ENCODE results near the gene HIC2.
"Not testable (repeated sequence)": the region's sequence is repeated elsewhere in the genome, so short reads cannot be mapped to it uniquely, and the experiment has no call there.

Gene HIC2, protein sequence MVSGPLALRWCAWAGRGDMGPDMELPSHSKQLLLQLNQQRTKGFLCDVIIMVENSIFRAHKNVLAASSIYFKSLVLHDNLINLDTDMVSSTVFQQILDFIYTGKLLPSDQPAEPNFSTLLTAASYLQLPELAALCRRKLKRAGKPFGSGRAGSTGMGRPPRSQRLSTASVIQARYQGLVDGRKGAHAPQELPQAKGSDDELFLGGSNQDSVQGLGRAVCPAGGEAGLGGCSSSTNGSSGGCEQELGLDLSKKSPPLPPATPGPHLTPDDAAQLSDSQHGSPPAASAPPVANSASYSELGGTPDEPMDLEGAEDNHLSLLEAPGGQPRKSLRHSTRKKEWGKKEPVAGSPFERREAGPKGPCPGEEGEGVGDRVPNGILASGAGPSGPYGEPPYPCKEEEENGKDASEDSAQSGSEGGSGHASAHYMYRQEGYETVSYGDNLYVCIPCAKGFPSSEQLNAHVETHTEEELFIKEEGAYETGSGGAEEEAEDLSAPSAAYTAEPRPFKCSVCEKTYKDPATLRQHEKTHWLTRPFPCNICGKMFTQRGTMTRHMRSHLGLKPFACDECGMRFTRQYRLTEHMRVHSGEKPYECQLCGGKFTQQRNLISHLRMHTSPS

DNA sequence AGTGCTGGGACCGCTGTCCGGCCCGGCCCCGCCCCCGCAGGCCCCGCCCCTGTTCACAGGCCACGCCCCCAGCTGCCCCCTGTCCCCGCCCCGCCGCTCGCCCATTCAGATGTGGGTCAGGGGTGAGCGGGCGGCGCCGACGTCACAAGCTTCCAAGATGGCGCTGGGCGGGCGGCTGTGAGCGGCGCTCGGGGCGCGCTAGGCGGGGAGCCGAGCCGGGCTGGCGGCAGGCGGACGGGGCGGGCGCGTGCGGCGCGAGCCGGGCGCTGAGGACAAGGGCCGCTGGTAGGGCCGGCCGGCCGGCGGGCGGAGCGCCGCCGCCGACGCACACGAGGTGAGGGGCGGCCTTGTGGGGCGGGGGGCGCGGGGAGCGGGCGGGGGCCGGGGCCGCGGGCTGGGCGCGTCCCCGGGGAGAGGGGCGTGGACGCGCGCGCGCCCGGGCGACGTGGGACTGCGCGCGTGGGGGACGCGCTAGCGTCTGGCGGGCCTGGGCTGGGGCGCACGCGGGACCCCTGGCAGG, at the start of gene HIC2:
HIC2 (plus strand) TSS at position 145 of the 520 bp plus-strand sequence. CDS start 25,461 bp downstream, outside the sequence.
- DNase-seq (ENCODE audit: low read depth): not testable (repeated sequence)

DNA sequence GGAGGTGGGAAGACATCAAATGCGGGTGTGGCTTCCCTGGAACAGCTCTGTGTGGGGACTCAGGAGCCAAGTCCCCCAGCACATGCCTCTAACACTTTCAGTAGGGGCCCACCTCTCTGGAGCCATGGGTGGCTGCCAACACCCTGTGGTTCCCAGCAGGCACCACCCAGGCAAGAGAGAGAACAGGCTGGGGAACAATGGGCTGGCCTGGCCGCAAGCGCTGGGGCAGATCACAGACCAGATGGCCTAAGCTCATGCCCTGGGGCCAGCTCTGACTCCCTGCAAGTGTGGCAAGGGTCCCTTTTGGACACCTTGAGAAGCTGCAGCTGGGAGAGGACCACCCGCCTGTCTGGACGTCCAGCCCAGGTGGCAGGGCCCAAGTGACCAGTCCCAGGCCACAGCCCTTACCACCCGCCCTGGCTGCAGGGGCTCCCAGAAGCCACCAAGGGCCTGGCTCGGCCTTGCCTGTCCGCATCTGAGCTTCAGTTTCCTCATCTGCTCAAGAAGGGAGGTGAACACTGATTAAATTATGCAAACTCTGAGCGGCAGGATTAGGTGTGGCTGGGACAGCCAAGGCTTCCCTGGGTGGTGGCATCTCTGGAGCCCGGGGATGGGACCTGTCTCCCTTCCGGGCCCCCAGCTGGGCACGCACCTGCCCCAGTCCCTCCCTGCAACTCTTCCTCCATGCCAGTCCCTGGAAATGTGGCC, 48.4 kb upstream of the HIC2 start:
- not testable (repeated sequence) for DNase-seq (ENCODE audit: low read depth)

DNA sequence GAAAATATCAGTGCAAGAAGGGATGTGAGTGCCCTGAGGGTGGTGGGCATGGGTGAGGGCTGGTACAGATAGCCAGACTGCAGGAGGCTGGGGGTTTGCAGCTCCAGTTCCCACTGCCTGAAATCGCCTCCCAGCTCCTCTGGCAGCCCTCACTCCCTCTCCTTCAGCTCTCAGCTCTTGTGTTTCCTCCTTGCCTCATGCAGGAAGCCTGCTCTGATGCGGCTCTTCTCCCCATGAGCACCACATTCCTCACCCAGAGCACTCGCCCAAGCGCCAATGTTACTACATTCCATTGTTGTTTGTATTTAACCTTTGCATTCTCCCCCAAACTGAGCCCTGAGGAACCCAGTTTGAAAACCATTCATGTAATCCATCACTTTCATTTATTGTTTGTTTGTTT, 41.3 kb upstream of the HIC2 start:
- not testable (repeated sequence) for DNase-seq (ENCODE audit: low read depth)

DNA sequence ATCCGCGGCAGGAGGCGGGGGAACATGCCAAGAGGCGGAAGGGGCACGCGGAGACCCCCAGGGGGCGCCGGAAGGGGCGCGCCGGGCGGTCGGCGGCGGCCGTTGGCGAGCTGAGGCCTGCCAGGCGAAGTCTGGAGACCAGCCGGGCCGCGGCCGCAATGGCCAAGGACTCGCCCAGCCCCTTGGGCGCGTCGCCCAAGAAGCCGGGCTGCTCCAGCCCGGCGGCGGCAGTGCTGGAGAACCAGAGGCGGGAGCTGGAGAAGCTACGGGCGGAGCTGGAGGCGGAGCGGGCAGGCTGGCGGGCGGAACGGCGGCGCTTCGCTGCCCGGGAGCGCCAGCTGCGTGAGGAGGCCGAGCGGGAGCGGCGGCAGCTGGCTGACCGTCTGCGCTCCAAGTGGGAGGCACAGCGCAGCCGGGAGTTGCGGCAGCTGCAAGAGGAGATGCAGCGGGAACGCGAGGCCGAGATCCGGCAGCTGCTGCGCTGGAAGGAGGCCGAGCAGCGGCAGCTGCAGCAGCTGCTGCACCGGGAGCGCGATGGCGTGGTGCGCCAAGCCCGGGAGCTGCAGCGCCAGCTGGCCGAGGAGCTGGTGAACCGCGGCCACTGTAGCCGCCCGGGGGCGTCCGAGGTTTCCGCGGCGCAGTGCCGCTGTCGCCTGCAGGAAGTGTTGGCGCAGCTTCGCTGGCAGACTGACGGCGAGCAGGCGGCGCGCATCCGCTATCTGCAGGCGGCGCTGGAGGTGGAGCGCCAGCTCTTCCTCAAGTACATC, 33.3 kb upstream of the HIC2 start, which contains the start of gene RIMBP3B:
RIMBP3B (plus strand) TSS at position 51 of the 767 bp plus-strand sequence; CDS start at position 159, 108 bp downstream.
- not testable (repeated sequence) for DNase-seq (ENCODE audit: low read depth)

DNA sequence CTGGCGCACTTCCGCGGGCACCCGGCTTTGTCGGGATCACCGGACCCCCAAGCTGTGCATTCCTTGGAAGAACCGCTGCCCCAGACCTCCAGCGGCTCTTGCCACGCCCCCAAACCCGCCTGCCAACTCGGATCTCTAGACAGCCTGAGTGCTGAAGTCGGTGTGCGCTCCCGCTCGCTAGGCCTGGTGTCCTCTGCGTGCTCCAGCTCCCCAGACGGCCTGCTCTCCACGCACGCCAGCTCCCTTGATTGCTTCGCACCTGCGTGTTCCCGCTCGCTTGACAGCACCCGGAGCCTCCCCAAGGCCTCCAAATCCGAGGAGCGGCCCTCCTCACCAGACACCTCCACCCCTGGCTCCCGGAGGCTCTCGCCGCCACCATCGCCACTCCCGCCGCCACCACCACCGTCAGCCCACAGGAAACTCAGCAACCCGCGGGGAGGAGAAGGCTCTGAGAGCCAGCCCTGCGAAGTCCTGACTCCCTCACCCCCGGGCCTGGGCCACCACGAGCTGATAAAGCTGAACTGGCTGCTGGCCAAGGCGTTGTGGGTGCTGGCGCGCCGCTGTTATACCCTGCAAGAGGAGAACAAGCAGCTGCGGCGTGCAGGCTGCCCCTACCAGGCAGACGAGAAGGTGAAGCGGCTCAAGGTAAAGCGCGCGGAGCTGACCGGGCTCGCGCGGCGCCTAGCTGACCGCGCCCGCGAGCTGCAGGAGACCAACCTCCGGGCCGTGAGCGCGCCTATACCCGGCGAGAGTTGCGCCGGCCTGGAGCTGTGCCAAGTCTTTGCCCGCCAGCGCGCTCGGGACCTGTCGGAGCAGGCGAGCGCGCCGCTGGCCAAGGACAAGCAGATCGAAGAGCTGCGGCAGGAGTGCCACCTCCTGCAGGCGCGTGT, 32.5 kb upstream of the HIC2 start:
- DNase-seq (ENCODE audit: low read depth): not testable (repeated sequence)

DNA sequence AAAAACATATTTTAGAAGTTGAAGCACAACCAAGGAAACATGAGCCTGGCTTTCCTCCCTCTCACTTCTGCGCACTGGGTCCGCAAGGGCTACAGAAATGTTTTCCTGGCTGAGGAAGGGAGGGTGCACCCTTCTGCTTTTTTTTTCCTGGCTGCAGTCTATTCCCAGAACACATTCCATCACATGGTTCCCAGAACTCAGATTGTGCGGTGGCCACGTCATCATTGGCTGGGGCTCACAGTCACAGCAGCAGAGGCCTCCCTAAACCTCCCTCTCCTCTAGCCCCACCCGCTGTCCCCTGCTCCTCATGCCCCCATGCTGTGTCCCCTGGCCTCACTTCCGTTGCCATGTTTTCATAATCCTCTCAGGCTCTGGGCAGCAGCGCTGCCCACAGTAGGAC, 27.7 kb upstream of the HIC2 start:
- DNase-seq (ENCODE audit: low read depth): not testable (repeated sequence)

DNA sequence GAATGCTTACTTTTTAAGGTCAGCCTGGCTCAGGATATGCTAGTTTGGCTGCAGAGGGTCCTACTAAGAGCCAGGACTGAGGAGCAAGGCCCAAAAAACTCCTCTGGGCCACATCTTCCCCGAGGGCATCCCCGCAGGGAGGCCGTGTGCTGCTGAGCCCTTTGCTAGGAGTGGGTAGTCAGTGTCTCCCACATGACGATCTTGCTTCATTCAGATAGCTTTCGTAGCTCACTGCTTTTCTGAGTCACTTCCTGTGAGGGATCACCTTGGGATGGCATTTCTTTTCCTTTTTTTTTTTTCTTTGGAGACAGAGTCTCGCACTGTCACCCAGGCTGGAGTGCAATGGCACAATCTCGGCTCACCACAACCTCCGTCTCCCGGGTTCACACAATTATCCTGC, 27.2 kb upstream of the HIC2 start:
- not testable (repeated sequence) for DNase-seq (ENCODE audit: low read depth)

DNA sequence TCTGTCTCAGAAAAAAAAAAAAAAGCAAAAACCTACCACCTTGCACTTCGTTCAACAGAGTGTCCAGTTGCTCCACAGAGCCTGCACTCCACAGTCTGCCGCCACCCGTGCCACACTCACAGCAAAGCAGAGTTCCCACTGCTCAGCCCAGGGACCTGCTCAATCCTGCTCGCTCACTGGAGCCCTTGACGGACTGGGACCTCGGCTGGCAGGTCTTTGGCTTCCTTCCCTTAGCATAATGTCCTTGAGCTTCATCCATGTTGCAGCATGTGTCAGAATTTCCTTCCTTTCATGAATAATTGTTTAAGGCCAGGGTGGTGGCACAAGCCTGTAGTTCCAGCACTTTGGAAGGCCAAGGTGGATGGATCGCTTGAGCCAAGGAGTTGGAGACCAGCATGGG, 22.6 kb upstream of the HIC2 start:
- DNase-seq (ENCODE audit: low read depth): not testable (repeated sequence)

DNA sequence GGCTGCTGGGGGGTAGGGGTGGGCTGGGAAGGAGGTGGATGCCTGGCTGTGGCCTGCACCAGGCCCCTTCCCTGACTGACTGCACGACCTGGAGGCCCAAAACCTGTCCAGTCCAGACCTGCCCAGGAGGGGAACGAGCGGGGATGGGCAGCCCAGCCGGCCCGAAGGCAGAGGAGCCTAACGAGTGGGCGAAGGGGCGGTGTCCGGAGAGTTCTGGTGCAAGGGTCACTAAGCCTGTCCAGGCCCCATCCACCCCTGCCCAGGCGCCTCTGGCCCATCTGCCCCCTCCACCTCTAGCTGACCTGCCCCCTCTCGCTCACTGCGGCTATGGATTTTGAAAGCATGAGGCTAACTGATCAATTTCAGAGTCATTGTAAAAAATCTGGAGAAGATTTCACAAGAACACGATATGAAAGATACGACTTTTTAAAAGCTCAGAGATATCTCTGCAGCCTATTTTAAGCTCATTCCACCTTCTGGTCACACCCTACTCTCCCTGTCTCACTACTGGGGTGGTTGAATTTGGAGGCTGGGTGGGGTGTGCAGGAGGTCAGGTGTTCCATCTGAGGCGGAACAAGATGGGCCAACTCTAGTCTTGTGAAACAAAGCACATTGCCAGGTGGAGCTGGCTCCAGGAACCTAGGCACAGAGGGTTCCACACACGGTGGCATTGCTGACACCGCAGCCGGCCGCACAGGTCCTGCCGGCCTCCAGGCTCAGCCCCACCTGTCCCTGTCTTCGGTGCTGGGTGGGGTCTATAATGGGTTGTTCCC, 15.8 kb upstream of the HIC2 start:
- not testable (repeated sequence) for DNase-seq (ENCODE audit: low read depth)

DNA sequence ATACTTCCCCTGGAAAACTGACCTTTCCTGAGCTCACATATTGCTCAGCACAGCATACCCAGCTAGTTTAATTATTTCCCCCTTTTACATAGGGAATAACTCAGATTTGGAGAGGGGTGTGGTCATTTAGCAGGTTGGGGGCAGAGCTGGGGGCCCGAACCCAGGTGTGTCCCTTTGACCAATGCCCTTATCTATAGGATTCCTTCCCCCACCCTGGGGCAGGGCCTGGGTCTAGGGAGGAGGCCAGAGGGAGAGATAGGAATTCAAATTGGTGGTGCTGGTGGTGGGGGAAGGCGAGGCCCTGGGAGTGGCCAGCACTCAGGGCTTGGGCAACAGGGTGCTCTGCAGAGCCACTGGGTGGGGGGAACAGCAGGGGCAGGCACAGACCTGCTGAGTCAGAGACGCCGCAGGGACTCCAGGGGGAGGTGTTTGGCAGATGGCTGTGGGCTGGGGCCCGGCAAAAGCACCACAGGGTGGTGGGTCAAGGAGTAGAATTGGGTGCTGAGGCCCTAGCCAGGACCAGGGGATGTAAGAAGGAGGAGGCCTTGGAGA, 14.3 kb upstream of the HIC2 start:
- not testable (repeated sequence) for DNase-seq (ENCODE audit: low read depth)

DNA sequence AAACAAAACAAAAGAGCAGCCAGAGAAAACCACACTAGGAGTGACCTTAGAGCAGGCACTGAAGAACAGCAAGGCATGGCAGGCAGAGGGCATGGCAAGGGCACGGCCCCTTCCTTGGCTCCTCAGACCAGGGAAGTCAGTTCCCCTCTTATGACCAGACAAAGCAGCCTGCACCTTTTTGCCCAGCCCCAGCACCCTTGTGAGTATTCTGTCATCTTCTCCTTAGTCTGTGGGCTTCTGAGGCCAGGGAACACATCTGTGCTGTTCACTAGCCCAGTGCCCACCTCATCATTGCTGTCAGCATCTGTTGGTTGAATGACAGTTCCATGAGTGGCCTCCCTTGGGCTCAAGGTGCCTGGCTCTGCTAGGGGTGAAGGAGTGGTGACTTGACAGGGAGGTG, 10.0 kb upstream of the HIC2 start:
- DNase-seq (ENCODE audit: low read depth): not testable (repeated sequence)

DNA sequence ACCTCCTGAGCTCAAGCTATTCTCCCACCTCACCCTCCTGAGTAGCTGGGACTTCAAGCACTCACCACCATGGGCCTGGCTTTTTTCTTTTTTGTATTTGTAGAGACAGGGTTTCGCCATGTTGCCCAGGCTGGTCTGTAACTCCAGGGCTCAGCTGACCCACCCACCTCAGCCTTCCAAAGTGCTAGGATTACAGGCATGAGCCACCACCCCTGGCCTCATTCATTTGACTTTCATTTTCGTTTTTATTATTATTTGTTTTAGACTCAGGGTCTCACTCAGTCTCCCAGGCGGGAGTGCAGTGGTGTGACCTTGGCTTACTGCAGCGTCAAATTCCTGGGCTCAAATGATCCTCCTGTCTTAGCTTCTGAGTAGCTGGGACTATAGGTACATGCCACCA, 9.4 kb upstream of the HIC2 start:
- DNase-seq (ENCODE audit: low read depth): not testable (repeated sequence)

DNA sequence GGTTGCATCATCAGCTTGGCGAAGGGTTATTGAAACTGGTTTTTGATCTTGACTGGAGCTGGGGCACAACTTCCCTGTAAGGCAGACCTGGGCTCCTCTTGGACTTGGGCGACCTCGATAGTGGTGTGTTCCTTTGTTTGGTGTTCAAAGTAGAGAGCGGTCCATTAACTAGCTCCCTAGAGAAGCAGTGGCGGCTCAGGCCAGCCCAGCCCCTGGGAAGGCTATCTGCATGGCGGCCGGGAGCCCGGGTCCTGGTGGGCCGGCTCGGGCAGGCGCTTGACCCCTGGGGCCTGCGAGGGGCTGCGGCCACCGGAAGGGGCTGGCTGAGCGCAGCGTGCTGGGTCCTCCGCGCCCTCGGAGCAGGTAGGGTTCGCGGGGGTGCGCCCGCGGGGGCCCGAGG, 796 bp upstream of the HIC2 start:
- not testable (repeated sequence) for DNase-seq (ENCODE audit: low read depth)

DNA sequence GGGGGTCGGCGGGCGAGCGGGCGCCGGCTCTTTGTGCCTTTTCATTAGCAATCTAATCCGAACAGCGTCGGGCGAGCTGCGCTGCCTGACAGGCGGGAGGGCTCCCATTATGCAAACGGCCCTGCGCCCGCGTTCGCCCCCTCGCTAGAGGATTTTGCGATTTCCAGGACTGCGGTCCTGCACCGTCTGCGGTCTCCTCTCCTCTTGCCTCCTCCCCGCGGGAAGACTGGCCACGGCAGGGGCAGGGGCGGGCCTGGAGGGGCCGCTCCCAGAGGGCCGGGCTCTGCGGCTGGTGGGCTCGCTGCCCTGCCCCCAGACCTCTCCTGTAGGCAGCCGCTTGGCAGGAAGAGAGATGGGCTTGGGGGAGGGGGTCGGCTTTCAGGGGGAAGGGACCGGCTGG, 682 bp downstream of the HIC2 start:
- DNase-seq (ENCODE audit: low read depth): not testable (repeated sequence)

DNA sequence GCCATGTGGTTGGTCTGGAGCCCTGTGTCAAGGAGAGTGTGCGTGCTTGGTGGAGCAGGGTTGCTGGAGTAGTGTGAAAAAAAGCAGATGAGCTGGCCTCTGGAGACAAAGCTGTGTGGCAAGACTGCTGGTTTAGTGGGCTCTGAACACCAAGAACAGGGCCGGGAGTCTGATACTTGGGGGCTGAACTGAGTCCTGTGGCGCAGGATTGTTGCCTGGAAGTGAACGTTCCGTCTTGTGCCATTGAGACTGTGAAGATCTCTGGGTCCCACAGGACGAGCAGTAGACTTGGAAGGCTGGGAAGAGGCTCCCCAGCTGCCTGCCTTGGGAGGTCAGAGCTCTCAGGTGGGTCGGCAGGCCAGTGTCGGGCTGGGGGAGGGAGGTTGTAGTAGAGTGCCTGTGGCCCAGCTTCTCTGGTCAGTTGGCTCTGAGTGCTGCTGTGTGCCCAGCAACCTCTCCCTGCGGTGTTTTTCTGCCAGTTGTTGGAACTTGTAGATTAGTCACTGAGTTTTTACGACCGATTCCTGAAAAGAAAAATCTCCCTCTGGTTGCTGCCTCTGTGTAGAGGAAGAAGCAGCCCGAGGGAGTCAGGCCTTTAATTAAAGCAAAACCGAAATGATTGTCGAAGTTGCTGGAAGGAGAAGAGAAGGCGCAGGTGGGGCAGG, 1.9 kb downstream of the HIC2 start:
- DNase-seq (ENCODE audit: low read depth): not testable (repeated sequence)

DNA sequence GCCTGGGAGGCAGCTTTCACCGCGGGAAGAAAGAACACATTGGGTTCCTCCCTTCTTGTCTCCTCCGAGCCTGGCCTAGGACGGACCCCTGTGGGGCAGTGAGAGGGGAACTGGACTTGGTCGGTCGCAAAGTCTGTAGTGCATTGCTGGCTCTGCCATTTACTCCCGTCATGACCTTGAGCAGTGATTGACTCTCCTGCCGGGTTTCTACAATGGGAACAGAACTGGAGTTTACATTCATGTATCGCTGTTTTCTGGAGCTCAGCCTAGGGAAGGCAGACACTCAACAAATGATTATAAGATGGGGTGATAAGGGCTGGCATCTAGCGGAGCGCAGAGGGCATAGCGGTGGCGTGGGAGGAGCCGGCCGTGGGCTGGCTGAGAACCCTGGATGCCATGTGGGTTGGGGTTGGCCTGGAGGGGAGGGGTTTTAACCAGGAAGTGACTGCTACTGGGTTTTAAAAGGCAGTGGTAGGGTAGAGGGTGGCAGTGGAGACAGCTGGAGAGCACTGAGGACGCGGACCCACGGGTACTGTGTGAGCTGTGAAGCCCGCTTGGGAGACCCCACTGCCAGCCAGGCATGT, 3.1 kb downstream of the HIC2 start:
- DNase-seq (ENCODE audit: low read depth): not testable (repeated sequence)

DNA sequence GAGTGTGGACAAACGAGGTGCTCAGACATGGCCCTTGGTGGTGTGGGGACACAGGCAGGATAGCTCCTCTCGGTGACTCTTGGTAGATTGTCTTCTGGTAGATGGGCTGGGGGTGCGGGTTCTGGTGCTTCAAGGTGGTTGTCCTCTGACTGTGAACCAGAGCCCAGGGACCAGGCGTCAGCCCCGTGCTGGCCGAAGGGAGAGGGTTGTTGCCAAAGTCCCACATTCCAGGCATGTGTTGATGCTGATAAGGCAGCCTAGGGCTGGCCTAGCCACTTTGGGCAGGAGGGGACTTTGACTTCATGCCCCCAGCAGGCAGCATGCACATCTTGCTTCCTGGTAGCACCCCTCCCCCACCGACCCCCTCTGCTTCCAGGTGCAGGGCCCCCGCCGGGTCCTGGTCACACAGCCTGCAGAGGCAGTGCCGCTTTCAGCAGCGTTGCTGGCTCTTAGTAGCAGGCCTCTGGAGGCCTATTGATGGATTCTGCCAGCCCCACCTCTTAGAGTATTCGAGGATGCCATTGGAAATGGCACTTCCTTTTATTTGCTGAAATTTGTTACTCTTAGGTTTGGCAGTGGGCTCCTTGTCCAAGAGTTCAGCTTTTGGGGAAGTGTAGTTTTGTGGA, 7.0 kb downstream of the HIC2 start:
- DNase-seq (ENCODE audit: low read depth): not testable (repeated sequence)
